ENCODE results near the gene MLLT6.

MLLT6 gene

GRCh38 chr17:38716368-38717005 is 11.4 kb downstream of the MLLT6 start:
- Histone ChIP-seq H3K9ac (ENCODE audit: low read length) (no peak overlapping the region), H3K27me3 (ENCODE audit: low read depth, low read length) (no peaks in the 10 kb centered on the region), H3K36me3 (replicated peaks; ENCODE audit: low read depth, low read length) (peaks cover 75% of the 10 kb centered on the region), H3K4me3 (ENCODE audit: low read length) (no peak overlapping the region), H4K20me1 (ENCODE audit: insufficient read depth, low read length) (no peaks in the 10 kb centered on the region; the same call in 1 of the 2 replicates), H3K27ac (ENCODE audit: low read length) (no peak overlapping the region), H3K79me2 (ENCODE audit: low read length) (no peaks in the 10 kb centered on the region), H3K4me1 (ENCODE audit: low read length) (peaks cover 15% of the 10 kb centered on the region), H3K9me3 (ENCODE audit: insufficient read depth, low read length) (no peaks in the 10 kb centered on the region), H3K4me2 (ENCODE audit: low read length) (no peak overlapping the region), H2AFZ (ENCODE audit: low read depth, low read length) (no peak overlapping the region)
- TF ChIP-seq CTCF (IDR thresholded peaks at IDR 0.05; ENCODE audit: low read depth, low read length), result no peak
- TF ChIP-seq EZH2phosphoT487 (IDR thresholded peaks at IDR 0.05; ENCODE audit: low read depth), result no peak

GRCh38 chr17:38717139-38717745 is 12.2 kb downstream of the MLLT6 start:
- TF ChIP-seq CTCF (IDR thresholded peaks at IDR 0.05; ENCODE audit: low read depth, low read length) (no peak), EZH2phosphoT487 (IDR thresholded peaks at IDR 0.05; ENCODE audit: low read depth) (no peak)
- no peak overlapping the region for H3K4me2 ChIP-seq (ENCODE audit: low read length)
- H3K4me3 ChIP-seq (ENCODE audit: low read length), result no peak overlapping the region
- no peak overlapping the region for H2AFZ ChIP-seq (ENCODE audit: low read depth, low read length)
- H3K4me1 ChIP-seq (ENCODE audit: low read length), result peaks cover 15% of the 10 kb centered on the region
- H3K9me3 ChIP-seq (ENCODE audit: insufficient read depth, low read length), result no peaks in the 10 kb centered on the region
- no peaks in the 10 kb centered on the region; the same call in 1 of the 2 replicates for H4K20me1 ChIP-seq (ENCODE audit: insufficient read depth, low read length)
- H3K79me2 ChIP-seq (ENCODE audit: low read length), result no peaks in the 10 kb centered on the region
- H3K27ac ChIP-seq (ENCODE audit: low read length), result no peak overlapping the region
- no peak overlapping the region for H3K9ac ChIP-seq (ENCODE audit: low read length)
- H3K27me3 ChIP-seq (ENCODE audit: low read depth, low read length), result no peaks in the 10 kb centered on the region
- H3K36me3 ChIP-seq (replicated peaks; ENCODE audit: low read depth, low read length), result peaks cover 76% of the 10 kb centered on the region

- Histone ChIP-seq H3K9ac (ENCODE audit: low read length) (no peak overlapping the region), H3K27me3 (ENCODE audit: low read depth, low read length) (no peaks in the 10 kb centered on the region), H4K20me1 (ENCODE audit: insufficient read depth, low read length) (no peaks in the 10 kb centered on the region), H3K9me3 (ENCODE audit: insufficient read depth, low read length) (no peaks in the 10 kb centered on the region), H3K4me3 (ENCODE audit: low read length) (no peak overlapping the region), H3K79me2 (ENCODE audit: low read length) (no peaks in the 10 kb centered on the region), H3K4me2 (ENCODE audit: low read length) (no peak overlapping the region), H3K4me1 (ENCODE audit: low read length) (peaks cover 15% of the 10 kb centered on the region), H3K36me3 (replicated peaks; ENCODE audit: low read depth, low read length) (peaks cover 65% of the 10 kb centered on the region), H2AFZ (ENCODE audit: low read depth, low read length) (no peak overlapping the region), H3K27ac (ENCODE audit: low read length) (no peak overlapping the region)
- TF ChIP-seq CTCF (IDR thresholded peaks at IDR 0.05; ENCODE audit: low read depth, low read length), result no peak
- no peak for TF ChIP-seq EZH2phosphoT487 (IDR thresholded peaks at IDR 0.05; ENCODE audit: low read depth)
These were observed 14.3 kb downstream of the MLLT6 start for GRCh38 chr17:38719289-38719942.

- TF ChIP-seq EZH2phosphoT487 (IDR thresholded peaks at IDR 0.05; ENCODE audit: low read depth) (no peak), CTCF (IDR thresholded peaks at IDR 0.05; ENCODE audit: low read depth, low read length) (no peak)
- Histone ChIP-seq H3K9me3 (ENCODE audit: insufficient read depth, low read length) (no peaks in the 10 kb centered on the region), H3K9ac (ENCODE audit: low read length) (no peak overlapping the region), H3K79me2 (ENCODE audit: low read length) (no peaks in the 10 kb centered on the region), H4K20me1 (ENCODE audit: insufficient read depth, low read length) (no peaks in the 10 kb centered on the region), H3K4me1 (ENCODE audit: low read length) (peaks cover 9% of the 10 kb centered on the region), H3K4me2 (ENCODE audit: low read length) (no peak overlapping the region), H3K4me3 (ENCODE audit: low read length) (no peak overlapping the region), H3K27me3 (ENCODE audit: low read depth, low read length) (no peaks in the 10 kb centered on the region), H2AFZ (ENCODE audit: low read depth, low read length) (no peak overlapping the region), H3K36me3 (replicated peaks; ENCODE audit: low read depth, low read length) (peaks cover 63% of the 10 kb centered on the region), H3K27ac (ENCODE audit: low read length) (no peak overlapping the region)
These were observed 15.0 kb downstream of the MLLT6 start for GRCh38 chr17:38719943-38720641.

Data from OCI-LY3 (cell line).